Measurements from ENCODE around the gene COL4A3. TPM values are rescaled to one million over a fixed set of nuclear protein-coding genes. Genes with fewer than 3 reads are reported as not detected.

The COL4A3 gene
- total RNA-seq, 4 donors from 2014 or later, result 59.7 to 86.5 (median 66.9) TPM

DNA sequence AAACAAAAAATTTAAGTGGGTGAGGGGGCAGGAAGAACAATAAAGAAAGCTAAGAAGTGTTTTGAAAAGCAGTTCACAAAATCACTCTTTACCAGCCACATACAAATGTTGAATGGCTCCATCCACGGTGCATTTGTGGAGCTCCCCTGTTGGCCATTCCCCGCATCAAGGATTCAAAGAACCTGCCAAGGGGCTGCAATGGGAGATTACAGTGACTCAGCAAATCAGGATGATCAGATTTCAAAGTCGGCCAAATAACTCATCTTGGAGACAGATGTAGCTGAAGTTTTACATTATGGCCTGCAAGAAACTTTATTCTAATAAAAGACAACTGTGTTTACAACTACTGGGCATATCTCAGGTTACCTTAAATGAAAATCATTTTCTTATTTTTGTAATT is 26.9 kb downstream of the COL4A3 start:
- WGBS, 2 donors, result 68 to 70% methylated on average over 3 of the region's 3 CpGs
- DNase-seq, result no peak
- TF ChIP-seq POLR2A (IDR thresholded peaks at IDR 0.05), result no peak
- TF ChIP-seq, protein P1, sequence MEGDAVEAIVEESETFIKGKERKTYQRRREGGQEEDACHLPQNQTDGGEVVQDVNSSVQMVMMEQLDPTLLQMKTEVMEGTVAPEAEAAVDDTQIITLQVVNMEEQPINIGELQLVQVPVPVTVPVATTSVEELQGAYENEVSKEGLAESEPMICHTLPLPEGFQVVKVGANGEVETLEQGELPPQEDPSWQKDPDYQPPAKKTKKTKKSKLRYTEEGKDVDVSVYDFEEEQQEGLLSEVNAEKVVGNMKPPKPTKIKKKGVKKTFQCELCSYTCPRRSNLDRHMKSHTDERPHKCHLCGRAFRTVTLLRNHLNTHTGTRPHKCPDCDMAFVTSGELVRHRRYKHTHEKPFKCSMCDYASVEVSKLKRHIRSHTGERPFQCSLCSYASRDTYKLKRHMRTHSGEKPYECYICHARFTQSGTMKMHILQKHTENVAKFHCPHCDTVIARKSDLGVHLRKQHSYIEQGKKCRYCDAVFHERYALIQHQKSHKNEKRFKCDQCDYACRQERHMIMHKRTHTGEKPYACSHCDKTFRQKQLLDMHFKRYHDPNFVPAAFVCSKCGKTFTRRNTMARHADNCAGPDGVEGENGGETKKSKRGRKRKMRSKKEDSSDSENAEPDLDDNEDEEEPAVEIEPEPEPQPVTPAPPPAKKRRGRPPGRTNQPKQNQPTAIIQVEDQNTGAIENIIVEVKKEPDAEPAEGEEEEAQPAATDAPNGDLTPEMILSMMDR (IDR thresholded peaks at IDR 0.05), result no peak
- Histone ChIP-seq H3K27me3 (no peaks in the 10 kb centered on the region), H3K4me3 (replicated peaks in 1 of 3) (no peak overlapping the region), H3K4me1 (peaks cover 17 to 24% of the 10 kb centered on the region in 2 donors), H3K27ac (no peak overlapping the region), H3K9me3 (no peaks in the 10 kb centered on the region), H3K36me3 (no peaks in the 10 kb centered on the region)
- intact Hi-C loops (cut with DNase I), result no loop called here

- DNase-seq, result no peak
- Histone ChIP-seq H3K36me3 (no peaks in the 10 kb centered on the region), H3K27ac (no peak overlapping the region), H3K27me3 (no peaks in the 10 kb centered on the region), H3K4me3 (replicated peaks in 1 of 3) (no peak overlapping the region), H3K4me1 (peaks cover 15 to 21% of the 10 kb centered on the region in 2 donors), H3K9me3 (no peaks in the 10 kb centered on the region)
- intact Hi-C loops (cut with DNase I), result no loop called here
- TF ChIP-seq, protein P1 (IDR thresholded peaks at IDR 0.05), result no peak
- TF ChIP-seq POLR2A (IDR thresholded peaks at IDR 0.05), result no peak
- 87 to 91% methylated on average over 3 of the region's 3 CpGs for WGBS, 2 donors
Observed at GRCh38 chr2:227192491-227192890, 28.1 kb downstream of the COL4A3 start.

DNA sequence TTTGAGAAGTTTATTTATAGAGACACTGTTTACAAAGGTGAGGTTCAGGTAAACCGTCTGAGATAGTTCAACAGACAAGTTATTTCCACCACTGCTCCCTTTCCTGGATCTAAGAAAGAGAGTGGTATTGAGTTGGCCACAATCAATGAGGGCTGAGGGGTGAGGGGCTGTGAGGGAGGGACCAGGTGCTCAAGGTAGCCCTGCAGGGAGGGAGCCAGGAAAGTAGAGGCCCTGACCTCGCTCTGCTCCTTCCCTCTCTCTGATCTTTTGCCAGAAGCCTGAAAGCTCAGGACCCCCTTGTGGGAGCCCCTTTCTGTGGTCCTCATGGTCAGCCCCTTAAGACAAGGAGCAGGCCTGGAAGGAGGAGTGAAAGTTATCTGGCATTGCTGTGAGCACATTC is 29.8 kb downstream of the COL4A3 start:
- no peak overlapping the region for H3K4me3 ChIP-seq (replicated peaks in 1 of 3)
- no peaks in the 10 kb centered on the region for H3K36me3 ChIP-seq
- no peak for DNase-seq
- peaks cover under 1 to 5% of the 10 kb centered on the region in 2 donors for H3K4me1 ChIP-seq
- intact Hi-C loops (cut with DNase I), result no loop called here
- H3K27me3 ChIP-seq, result no peaks in the 10 kb centered on the region
- TF ChIP-seq, protein P1 (IDR thresholded peaks at IDR 0.05), result no peak
- TF ChIP-seq POLR2A (IDR thresholded peaks at IDR 0.05), result no peak
- no peak overlapping the region for H3K27ac ChIP-seq
- whole genome bisulfite sequencing, 2 donors, result 79 to 90% methylated on average over 2 of the region's 2 CpGs
- no peaks in the 10 kb centered on the region for H3K9me3 ChIP-seq

DNA sequence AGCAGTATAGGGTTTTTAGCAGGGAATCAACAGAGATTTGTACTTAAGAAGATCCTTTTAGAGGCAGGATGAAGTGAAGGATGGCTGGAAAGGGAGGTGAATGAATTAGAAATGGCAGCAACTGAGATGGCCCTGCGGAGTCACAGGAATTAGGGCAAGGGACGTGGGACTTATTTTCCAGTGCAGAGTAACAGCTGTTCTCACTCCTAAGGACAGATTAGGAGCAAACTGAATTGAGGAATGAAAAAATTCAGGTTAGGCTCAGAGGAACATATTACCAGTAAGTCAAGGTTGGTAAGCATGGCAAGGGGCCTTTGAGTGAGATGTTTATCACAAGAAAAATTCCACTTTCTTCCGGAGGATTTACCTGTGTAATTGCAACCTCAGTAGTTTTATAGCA is 34.4 kb downstream of the COL4A3 start:
- intact Hi-C loops (cut with DNase I), result no loop called here
- Histone ChIP-seq H3K27ac (no peak overlapping the region), H3K36me3 (no peaks in the 10 kb centered on the region), H3K4me3 (replicated peaks in 1 of 3) (no peak overlapping the region), H3K4me1 (no peaks in the 10 kb centered on the region), H3K9me3 (no peaks in the 10 kb centered on the region), H3K27me3 (no peaks in the 10 kb centered on the region)
- no peak for DNase-seq
- TF ChIP-seq, protein P1 (IDR thresholded peaks at IDR 0.05), result no peak
- TF ChIP-seq POLR2A (IDR thresholded peaks at IDR 0.05), result no peak
- 76 to 78% methylated on average over 3 of the region's 3 CpGs for WGBS, 2 donors

DNA sequence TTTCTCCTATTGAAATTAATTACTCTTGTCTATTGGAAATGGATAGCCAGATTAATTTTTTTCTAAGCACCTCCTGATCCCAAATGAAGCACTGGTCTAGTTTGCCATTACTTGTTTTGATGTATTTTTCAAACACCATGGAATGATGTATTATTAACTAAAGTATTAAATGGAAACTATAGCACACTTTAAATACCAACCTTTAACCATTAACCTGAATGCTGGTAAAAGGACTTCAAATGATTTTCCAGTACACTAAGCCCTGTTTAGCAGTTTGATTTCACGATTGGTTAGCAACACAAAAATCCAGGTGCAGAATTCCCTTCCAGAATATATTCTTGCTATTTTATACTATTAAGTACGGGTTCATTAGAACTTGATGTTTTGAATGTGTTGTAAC is 37.3 kb downstream of the COL4A3 start:
- Histone ChIP-seq H3K27me3 (no peaks in the 10 kb centered on the region), H3K27ac (no peak overlapping the region), H3K36me3 (no peaks in the 10 kb centered on the region), H3K9me3 (no peaks in the 10 kb centered on the region), H3K4me3 (replicated peaks in 1 of 3) (no peak overlapping the region), H3K4me1 (no peaks in the 10 kb centered on the region)
- no peak for DNase-seq
- no peak for TF ChIP-seq POLR2A (IDR thresholded peaks at IDR 0.05)
- TF ChIP-seq, protein P1 (IDR thresholded peaks at IDR 0.05), result no peak
- intact Hi-C loops (cut with DNase I), result no loop called here
- WGBS, 2 donors, result 92 to 96% methylated on average over 2 of the region's 2 CpGs

Data from thyroid gland (tissue), 4 donors.